Measurements from ENCODE around the gene CCDC88C. TPM values are rescaled to one million over a fixed set of nuclear protein-coding genes. Genes with fewer than 3 reads are reported as not detected.

CCDC88C gene
- total RNA-seq, 6 experiments from 2014 or later = 0.09 to 0.61 (median 0.19) TPM; not detected in 3

- Mint-ChIP-seq H3K27me3 (ENCODE audit: insufficient read depth) (peaks cover 59% of the 10 kb centered on the region), H3K36me3 (ENCODE audit: low read depth) (no peaks in the 10 kb centered on the region), H3K4me3 (no peak overlapping the region), H3K27ac (no peak overlapping the region), H3K4me1 (ENCODE audit: low read depth) (no peaks in the 10 kb centered on the region), H3K9me3 (no peaks in the 10 kb centered on the region)
- TF ChIP-seq CTCF (IDR thresholded peaks at IDR 0.05) = no peak
- no peak for DNase-seq
These were observed 11.7 kb downstream of the CCDC88C start for GRCh38 chr14:91405724-91406435.

GRCh38 chr14:91405241-91405721, 12.3 kb downstream of the CCDC88C start:
- DNase-seq = no peak
- peaks cover 55% of the 10 kb centered on the region for H3K27me3 Mint-ChIP-seq (ENCODE audit: insufficient read depth)
- H3K27ac Mint-ChIP-seq = no peak overlapping the region
- no peaks in the 10 kb centered on the region for H3K36me3 Mint-ChIP-seq (ENCODE audit: low read depth)
- H3K9me3 Mint-ChIP-seq = no peaks in the 10 kb centered on the region
- TF ChIP-seq CTCF (IDR thresholded peaks at IDR 0.05) = no peak
- H3K4me3 Mint-ChIP-seq = no peak overlapping the region
- no peaks in the 10 kb centered on the region for H3K4me1 Mint-ChIP-seq (ENCODE audit: low read depth)

GRCh38 chr14:91402771-91403600, 14.6 kb downstream of the CCDC88C start:
- no peaks in the 10 kb centered on the region for H3K36me3 Mint-ChIP-seq (ENCODE audit: low read depth)
- no peaks in the 10 kb centered on the region for H3K9me3 Mint-ChIP-seq
- H3K4me1 Mint-ChIP-seq (ENCODE audit: low read depth) = no peaks in the 10 kb centered on the region
- no peak overlapping the region for H3K27ac Mint-ChIP-seq
- TF ChIP-seq CTCF (IDR thresholded peaks at IDR 0.05) = no peak
- H3K27me3 Mint-ChIP-seq (ENCODE audit: insufficient read depth) = peaks cover 58% of the 10 kb centered on the region
- DNase-seq = no peak
- H3K4me3 Mint-ChIP-seq = no peak overlapping the region

- no peak overlapping the region for H3K4me3 Mint-ChIP-seq
- H3K27ac Mint-ChIP-seq = no peak overlapping the region
- no peaks in the 10 kb centered on the region for H3K36me3 Mint-ChIP-seq (ENCODE audit: low read depth)
- no peak for DNase-seq
- H3K27me3 Mint-ChIP-seq (ENCODE audit: insufficient read depth) = peaks cover 61% of the 10 kb centered on the region
- no peaks in the 10 kb centered on the region for H3K9me3 Mint-ChIP-seq
- H3K4me1 Mint-ChIP-seq (ENCODE audit: low read depth) = no peaks in the 10 kb centered on the region
- TF ChIP-seq CTCF (IDR thresholded peaks at IDR 0.05) = no peak
These were observed 15.3 kb downstream of the CCDC88C start for GRCh38 chr14:91402348-91402747.

- Mint-ChIP-seq H3K27me3 (ENCODE audit: insufficient read depth) (peaks cover 58% of the 10 kb centered on the region), H3K4me3 (no peak overlapping the region), H3K9me3 (no peaks in the 10 kb centered on the region), H3K36me3 (ENCODE audit: low read depth) (no peaks in the 10 kb centered on the region), H3K27ac (no peak overlapping the region), H3K4me1 (ENCODE audit: low read depth) (no peaks in the 10 kb centered on the region)
- no peak for DNase-seq
- no peak for TF ChIP-seq CTCF (IDR thresholded peaks at IDR 0.05)
These were observed 15.9 kb downstream of the CCDC88C start for GRCh38 chr14:91401751-91402150.

All from HFFc6 (cell line).